SK-N-MC (cell line): ENCODE measurements around the gene PLEKHM2.

Experiments
- EZH2 ChIP-seq: fragments of 200-600 bp; sonication (generic); IDR thresholded peaks from one replicate; pipeline ENCODE4 v1.6.1; 2017; ENCODE audit warnings: antibody characterized with exemption
- FOXP2 ChIP-seq: optimal IDR thresholded peaks from 2 replicates; pipeline ENCODE3; 2011; ENCODE audit warnings: mild to moderate bottlenecking, moderate library complexity; ENCODE audit not compliant: insufficient read depth; ENCODE audit errors: extremely low read length, control extremely low read depth
- POLR2AphosphoS5 ChIP-seq: IDR thresholded peaks from 2 replicates; pipeline ENCODE4 v1.6.1; 2012; ENCODE audit warnings: mild to moderate bottlenecking, low read depth, low read length, borderline replicate concordance

- TF ChIP-seq POLR2AphosphoS5 (no peak), EZH2 (no peak), FOXP2 (no peak)
Measured at GRCh38 chr1:15650433-15650832, 33.7 kb upstream of the PLEKHM2 start.
